ENCODE data around the gene TUBGCP6.
A peak's percentile ranks its signal among the peaks of the same experiment; 100 is the strongest.

DNA sequence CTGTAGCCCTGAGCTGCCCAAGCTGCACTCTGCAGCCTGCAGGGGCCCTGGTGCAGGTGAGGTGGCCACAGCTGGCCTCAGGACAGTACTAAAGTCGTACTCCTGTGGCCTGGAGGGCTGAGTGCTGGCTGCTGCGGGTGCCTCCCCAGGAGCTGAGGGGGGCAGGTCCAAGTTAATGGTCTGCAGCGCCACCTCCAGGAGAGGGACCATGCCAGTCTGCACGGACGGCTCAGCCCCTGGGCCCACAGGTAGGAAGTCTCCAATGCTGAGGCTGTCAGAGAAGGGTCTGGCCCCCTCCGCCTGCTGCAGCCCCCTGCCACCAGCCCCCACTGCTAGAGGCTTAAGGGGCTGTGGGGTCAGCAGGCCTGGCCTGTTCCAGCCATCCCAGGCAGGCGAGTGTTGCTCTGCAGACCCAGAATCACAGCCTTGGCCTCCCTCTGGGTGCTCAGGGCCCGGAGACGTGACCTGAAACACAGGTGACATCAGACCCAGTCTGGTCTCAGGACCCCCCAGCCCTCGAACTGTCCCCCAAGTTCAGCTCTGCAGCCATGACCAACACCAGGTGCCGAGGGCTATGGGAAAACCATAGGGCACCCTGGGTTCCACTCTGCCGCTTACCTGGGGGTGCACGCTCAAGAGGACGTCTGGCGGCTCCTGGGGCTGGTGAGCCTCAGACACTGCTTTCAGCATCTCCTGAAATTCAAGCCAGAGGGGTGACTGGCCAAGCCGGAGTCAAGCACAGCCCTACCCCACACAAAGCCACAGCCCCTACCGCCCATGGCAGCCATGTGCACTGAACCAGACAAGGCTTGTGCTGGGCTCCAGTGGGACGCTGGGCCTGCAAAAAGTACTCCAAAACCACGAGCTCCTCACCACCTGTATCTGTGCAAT lies 23.2 kb downstream of the TUBGCP6 start:
- TF ChIP-seq, protein P1, sequence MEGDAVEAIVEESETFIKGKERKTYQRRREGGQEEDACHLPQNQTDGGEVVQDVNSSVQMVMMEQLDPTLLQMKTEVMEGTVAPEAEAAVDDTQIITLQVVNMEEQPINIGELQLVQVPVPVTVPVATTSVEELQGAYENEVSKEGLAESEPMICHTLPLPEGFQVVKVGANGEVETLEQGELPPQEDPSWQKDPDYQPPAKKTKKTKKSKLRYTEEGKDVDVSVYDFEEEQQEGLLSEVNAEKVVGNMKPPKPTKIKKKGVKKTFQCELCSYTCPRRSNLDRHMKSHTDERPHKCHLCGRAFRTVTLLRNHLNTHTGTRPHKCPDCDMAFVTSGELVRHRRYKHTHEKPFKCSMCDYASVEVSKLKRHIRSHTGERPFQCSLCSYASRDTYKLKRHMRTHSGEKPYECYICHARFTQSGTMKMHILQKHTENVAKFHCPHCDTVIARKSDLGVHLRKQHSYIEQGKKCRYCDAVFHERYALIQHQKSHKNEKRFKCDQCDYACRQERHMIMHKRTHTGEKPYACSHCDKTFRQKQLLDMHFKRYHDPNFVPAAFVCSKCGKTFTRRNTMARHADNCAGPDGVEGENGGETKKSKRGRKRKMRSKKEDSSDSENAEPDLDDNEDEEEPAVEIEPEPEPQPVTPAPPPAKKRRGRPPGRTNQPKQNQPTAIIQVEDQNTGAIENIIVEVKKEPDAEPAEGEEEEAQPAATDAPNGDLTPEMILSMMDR (IDR thresholded peaks at IDR 0.05): peak; percentile 27; the same call in 1 of the 2 replicates
- no peak for TF ChIP-seq ZFX (IDR thresholded peaks at IDR 0.05; ENCODE audit: borderline replicate concordance)
